ENCODE measurements around the gene HTT.

GRCh38 chr4:3257556-3258482 is 183.3 kb downstream of the HTT start:
- TF ChIP-seq, protein P1, sequence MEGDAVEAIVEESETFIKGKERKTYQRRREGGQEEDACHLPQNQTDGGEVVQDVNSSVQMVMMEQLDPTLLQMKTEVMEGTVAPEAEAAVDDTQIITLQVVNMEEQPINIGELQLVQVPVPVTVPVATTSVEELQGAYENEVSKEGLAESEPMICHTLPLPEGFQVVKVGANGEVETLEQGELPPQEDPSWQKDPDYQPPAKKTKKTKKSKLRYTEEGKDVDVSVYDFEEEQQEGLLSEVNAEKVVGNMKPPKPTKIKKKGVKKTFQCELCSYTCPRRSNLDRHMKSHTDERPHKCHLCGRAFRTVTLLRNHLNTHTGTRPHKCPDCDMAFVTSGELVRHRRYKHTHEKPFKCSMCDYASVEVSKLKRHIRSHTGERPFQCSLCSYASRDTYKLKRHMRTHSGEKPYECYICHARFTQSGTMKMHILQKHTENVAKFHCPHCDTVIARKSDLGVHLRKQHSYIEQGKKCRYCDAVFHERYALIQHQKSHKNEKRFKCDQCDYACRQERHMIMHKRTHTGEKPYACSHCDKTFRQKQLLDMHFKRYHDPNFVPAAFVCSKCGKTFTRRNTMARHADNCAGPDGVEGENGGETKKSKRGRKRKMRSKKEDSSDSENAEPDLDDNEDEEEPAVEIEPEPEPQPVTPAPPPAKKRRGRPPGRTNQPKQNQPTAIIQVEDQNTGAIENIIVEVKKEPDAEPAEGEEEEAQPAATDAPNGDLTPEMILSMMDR (IDR thresholded peaks at IDR 0.05 in 2 of 3, conservative IDR thresholded peaks at IDR 0.05 in 1 of 3; ENCODE audit: borderline replicate concordance in 1 of 3, insufficient read depth in 1 of 3, low read depth in 2 of 3, low read length in 2 of 3): no peak
- no peak for TF ChIP-seq POLR2A (IDR thresholded peaks at IDR 0.05; ENCODE audit: borderline replicate concordance, extremely low read depth, insufficient read depth, insufficient read length)
- no peak for TF ChIP-seq POLR2AphosphoS5 (IDR thresholded peaks at IDR 0.05; ENCODE audit: low read depth, low read length)
- no peak for TF ChIP-seq ZNF274 (IDR thresholded peaks at IDR 0.05; ENCODE audit: low read depth, low read length)
- TF ChIP-seq RAD21 (IDR thresholded peaks at IDR 0.05; ENCODE audit: low read depth): no peak
- TF ChIP-seq, protein P2, sequence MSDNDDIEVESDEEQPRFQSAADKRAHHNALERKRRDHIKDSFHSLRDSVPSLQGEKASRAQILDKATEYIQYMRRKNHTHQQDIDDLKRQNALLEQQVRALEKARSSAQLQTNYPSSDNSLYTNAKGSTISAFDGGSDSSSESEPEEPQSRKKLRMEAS (IDR thresholded peaks at IDR 0.05): no peak
- TF ChIP-seq TCF7L2 (IDR thresholded peaks at IDR 0.05; ENCODE audit: borderline replicate concordance, extremely low read depth, insufficient read depth, insufficient read length): no peak
- TF ChIP-seq FOSL1 (IDR thresholded peaks at IDR 0.05; ENCODE audit: low read depth): no peak
- TF ChIP-seq EZH2 (IDR thresholded peaks at IDR 0.05): no peak
- TF ChIP-seq, protein P3, sequence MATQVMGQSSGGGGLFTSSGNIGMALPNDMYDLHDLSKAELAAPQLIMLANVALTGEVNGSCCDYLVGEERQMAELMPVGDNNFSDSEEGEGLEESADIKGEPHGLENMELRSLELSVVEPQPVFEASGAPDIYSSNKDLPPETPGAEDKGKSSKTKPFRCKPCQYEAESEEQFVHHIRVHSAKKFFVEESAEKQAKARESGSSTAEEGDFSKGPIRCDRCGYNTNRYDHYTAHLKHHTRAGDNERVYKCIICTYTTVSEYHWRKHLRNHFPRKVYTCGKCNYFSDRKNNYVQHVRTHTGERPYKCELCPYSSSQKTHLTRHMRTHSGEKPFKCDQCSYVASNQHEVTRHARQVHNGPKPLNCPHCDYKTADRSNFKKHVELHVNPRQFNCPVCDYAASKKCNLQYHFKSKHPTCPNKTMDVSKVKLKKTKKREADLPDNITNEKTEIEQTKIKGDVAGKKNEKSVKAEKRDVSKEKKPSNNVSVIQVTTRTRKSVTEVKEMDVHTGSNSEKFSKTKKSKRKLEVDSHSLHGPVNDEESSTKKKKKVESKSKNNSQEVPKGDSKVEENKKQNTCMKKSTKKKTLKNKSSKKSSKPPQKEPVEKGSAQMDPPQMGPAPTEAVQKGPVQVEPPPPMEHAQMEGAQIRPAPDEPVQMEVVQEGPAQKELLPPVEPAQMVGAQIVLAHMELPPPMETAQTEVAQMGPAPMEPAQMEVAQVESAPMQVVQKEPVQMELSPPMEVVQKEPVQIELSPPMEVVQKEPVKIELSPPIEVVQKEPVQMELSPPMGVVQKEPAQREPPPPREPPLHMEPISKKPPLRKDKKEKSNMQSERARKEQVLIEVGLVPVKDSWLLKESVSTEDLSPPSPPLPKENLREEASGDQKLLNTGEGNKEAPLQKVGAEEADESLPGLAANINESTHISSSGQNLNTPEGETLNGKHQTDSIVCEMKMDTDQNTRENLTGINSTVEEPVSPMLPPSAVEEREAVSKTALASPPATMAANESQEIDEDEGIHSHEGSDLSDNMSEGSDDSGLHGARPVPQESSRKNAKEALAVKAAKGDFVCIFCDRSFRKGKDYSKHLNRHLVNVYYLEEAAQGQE (IDR thresholded peaks at IDR 0.05; ENCODE audit: low read depth): no peak
- TF ChIP-seq YY1 (IDR thresholded peaks at IDR 0.05; ENCODE audit: extremely low read depth, insufficient replicate concordance, low read depth, low read length): no peak
